Esophagus muscularis mucosa (tissue), 2 donors: ENCODE results near the gene XPO5.
"Not testable (repeated sequence)": the region's sequence is repeated elsewhere in the genome, so short reads cannot be mapped to it uniquely, and the experiment has no call there.

Source experiments
- EP300 ChIP-seq: sonication (generic); formaldehyde crosslinking; IDR thresholded peaks from one replicate; pipeline ENCODE4 v1.6.1; 2017; ENCODE audit warnings: antibody characterized with exemption
- POLR2A ChIP-seq: fragments of 450-650 bp; IDR thresholded peaks from one replicate; pipeline ENCODE4 v1.6.1; 2017; ENCODE audit warnings: antibody characterized with exemption, moderate library complexity, mild to moderate bottlenecking, low read depth

DNA sequence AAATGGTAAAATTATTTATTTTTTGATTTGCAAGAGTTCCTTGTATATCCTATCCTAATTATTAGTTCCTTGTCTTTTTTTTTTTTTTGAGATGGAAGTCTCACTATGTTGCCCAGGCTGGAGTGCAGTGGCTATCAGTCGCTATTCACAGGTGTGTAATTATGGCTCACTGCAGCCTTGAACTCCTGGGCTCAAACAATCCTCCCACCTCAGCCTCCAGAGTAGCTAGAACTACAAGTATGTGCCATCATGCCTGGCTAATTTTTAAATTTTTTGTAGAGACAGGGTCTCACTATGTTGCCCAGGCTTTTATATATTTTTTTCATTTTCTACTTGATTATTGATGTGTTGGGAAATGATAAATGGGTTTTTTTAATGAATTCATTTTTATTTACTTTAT, 13.7 kb upstream of the XPO5 start:
- not testable (repeated sequence) for TF ChIP-seq EP300, POLR2A
